Activated naive CD8-positive, alpha-beta T cell treated with anti-CD3 and anti-CD28 coated beads, Interleukin-2, amount 50 U/mL, for 16 hours (primary cell): Measurements from ENCODE around the gene PSEN2.

Source experiments
- DNase-seq: peaks from one replicate; pipeline ENCODE4 v3.0.0-alpha.2; 2020; ENCODE audit warnings: low read depth, low spot score

The PSEN2 gene

GRCh38 chr1:226886122-226886901 lies 15.9 kb downstream of the PSEN2 start:
- no peak for DNase-seq

- no peak for DNase-seq
These were observed 16.6 kb downstream of the PSEN2 start for GRCh38 chr1:226887006-226887405.

- DNase-seq, result no peak
These were observed 17.6 kb downstream of the PSEN2 start for GRCh38 chr1:226888021-226888420.

GRCh38 chr1:226888816-226889215 lies 18.4 kb downstream of the PSEN2 start:
- no peak for DNase-seq

- no peak for DNase-seq
These were observed 19.4 kb downstream of the PSEN2 start for GRCh38 chr1:226889616-226890330.

- DNase-seq, result no peak
These were observed 20.1 kb downstream of the PSEN2 start for GRCh38 chr1:226890331-226891108.

GRCh38 chr1:226891346-226891745 lies 20.9 kb downstream of the PSEN2 start:
- DNase-seq, result no peak

GRCh38 chr1:226891846-226892523 lies 21.6 kb downstream of the PSEN2 start:
- no peak for DNase-seq

GRCh38 chr1:226892524-226892875 lies 22.1 kb downstream of the PSEN2 start:
- DNase-seq, result no peak

- no peak for DNase-seq
These were observed 23.5 kb downstream of the PSEN2 start for GRCh38 chr1:226893936-226894335.

GRCh38 chr1:226894826-226895225 lies 24.4 kb downstream of the PSEN2 start:
- no peak for DNase-seq

- DNase-seq, result no peak
These were observed 25.2 kb downstream of the PSEN2 start for GRCh38 chr1:226895644-226896043.

- DNase-seq, result no peak
These were observed 27.8 kb downstream of the PSEN2 start for GRCh38 chr1:226898246-226898645.

GRCh38 chr1:226901421-226901820 lies 31.0 kb downstream of the PSEN2 start:
- no peak for DNase-seq

- DNase-seq, result no peak
These were observed 32.2 kb downstream of the PSEN2 start for GRCh38 chr1:226902601-226903000.

GRCh38 chr1:226903819-226904716 lies 33.7 kb downstream of the PSEN2 start:
- DNase-seq, result no peak

- DNase-seq, result no peak
These were observed 34.4 kb downstream of the PSEN2 start for GRCh38 chr1:226904772-226905171.

GRCh38 chr1:226908419-226908818 lies 38.0 kb downstream of the PSEN2 start:
- no peak for DNase-seq

GRCh38 chr1:226908913-226909312 lies 38.5 kb downstream of the PSEN2 start:
- no peak for DNase-seq

GRCh38 chr1:226912587-226913176 lies 42.3 kb downstream of the PSEN2 start:
- no peak for DNase-seq

GRCh38 chr1:226915672-226915995 lies 45.2 kb downstream of the PSEN2 start:
- no peak for DNase-seq
